COLO668 (cell line): ENCODE data around the gene CRK.
A peak's percentile ranks its signal among the peaks of the same experiment; 100 is the strongest.
"Not testable (repeated sequence)": the region's sequence is repeated elsewhere in the genome, so short reads cannot be mapped to it uniquely, and the experiment has no call there.

Experiments used
- DNase-seq: peaks from one replicate; lab custom pipeline; 2025; ENCODE audit not compliant: unreplicated experiment; lab: John Stamatoyannopoulos, UW

The CRK gene

GRCh38 chr17:1467898-1468492, 12.0 kb upstream of the CRK start:
- no peak for DNase-seq

GRCh38 chr17:1467258-1467657, 11.2 kb upstream of the CRK start:
- no peak for DNase-seq

- DNase-seq: no peak
Observed at GRCh38 chr17:1464186-1464585, 8.2 kb upstream of the CRK start.

DNA sequence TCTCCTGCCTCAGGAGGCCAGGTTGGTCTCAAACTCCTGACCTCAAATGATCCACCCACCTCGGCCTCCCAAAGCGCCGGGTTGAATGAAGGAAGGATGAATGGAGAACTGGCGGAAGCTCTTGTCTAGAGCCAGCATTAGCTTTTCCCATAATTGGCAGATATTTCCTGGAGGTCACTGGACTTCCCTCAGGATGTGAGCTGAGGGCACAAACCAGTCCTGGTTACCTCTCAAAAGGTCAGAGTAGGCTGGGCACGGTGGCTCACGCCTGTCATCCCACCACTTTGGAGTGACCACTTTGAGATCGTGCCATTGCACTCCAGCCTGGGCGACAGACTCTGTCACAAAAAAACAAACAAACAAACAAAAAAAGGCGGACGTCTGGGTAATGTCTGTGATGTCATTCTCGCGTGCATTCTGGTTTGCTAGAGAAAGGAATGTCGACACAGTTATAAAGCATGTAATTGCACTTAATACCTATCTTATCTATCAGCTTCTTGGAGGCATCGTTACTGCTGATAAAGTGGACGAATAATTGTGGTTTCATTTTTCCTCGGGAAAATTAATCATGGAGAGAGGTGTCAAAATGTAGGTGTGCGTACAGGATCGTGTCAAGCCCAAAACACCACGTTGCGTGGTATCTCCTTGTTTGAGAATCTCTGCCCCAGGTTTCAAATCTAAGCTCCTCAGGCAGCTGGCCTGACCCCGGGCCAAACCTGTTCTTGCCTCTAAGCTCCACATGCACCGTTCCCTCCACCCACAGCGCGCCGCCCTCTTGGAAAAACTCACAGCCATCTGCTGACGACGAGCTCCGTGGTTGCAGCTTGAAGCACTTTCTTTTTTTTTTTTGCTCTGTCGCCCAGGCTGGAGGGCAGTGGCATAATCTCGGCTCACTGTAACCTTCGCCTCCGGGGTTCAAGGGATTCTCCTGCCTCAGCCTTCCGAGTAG, 6.4 kb upstream of the CRK start:
- DNase-seq: no peak

DNA sequence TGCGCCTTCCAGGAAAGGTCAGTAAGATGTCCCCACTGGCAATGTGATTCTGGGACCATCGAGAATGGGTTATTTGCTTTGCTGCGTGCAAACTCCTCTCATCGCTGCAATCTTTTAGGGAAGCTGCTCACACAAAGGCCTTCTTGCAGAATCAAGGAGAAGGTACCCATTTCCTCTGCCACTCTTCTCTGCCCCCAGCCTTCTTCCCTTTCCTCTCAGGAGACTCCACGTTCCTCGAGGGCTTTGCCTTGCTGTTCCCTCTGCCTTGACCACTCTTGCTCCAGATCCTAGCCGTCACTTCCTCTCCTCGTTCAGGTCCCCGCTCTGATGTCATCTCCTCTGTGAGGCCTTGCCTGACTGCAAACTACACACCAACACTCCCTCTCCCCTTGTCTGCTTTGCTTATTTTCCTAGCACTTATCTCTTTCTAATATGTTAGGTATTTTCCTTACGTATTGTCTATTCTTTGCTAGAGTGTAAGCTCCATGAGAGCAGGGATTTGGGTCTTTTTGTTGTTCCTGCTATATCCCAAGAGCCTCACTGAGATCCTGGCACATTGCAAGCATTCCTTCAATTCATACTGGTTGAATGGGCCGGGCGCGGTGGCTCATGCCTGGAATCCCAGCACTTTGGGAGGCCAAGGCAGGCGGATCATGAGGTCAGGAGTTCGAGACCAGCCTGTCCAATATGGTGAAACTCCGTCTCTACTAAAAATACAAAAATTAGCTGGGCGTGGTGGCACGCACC, 5.3 kb upstream of the CRK start:
- DNase-seq: no peak

GRCh38 chr17:1460233-1460632, 4.2 kb upstream of the CRK start:
- peak; percentile 25 for DNase-seq

DNA sequence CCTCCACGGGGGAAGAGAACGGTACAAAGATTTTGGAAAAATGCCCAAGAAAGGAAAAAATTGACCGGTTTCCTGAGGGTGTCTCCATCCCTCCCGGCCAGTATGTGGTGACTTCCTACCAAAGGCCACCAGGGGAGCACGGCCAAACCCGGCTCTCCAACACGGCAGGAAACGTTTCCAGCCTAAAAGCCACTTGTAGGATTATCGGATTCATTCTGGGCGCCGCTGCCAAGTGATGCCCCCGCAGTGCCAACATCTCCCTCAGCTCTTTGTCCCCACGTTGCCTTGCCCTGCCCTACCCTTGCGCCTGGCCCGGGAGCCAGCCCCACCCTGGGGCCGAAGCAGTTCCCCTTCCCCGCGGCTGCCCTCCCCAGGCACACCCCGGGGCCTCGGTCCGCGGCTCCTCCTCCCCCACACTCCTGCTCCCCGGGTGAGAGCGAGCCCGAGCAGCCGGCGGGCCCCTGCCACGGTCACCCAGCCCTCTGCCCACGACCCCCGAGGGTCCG, 688 bp downstream of the CRK start:
- peak; percentile 53 for DNase-seq

GRCh38 chr17:1454541-1454940, 1.5 kb downstream of the CRK start:
- no peak for DNase-seq

DNA sequence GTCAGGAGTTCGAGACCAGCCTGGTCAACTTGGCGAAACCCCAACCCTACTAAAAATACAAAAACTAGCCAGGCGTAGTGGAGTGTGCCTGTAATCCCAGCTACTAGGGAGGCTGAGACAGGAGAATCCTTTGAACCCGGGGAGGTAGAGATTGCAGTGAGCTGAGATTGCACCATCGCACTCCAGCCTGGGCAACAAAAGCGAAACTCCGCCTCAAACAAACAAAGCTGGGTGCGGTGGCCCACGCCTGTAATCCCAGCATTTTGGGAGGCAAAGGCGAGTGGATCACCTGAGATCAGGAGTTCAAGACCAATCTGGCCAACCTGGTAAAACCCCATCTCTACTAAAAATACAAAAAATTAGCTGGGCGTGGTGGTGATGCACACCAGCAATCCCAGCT, 2.3 kb downstream of the CRK start:
- not testable (repeated sequence) for DNase-seq

GRCh38 chr17:1452836-1453235, 3.2 kb downstream of the CRK start:
- DNase-seq: no peak

DNA sequence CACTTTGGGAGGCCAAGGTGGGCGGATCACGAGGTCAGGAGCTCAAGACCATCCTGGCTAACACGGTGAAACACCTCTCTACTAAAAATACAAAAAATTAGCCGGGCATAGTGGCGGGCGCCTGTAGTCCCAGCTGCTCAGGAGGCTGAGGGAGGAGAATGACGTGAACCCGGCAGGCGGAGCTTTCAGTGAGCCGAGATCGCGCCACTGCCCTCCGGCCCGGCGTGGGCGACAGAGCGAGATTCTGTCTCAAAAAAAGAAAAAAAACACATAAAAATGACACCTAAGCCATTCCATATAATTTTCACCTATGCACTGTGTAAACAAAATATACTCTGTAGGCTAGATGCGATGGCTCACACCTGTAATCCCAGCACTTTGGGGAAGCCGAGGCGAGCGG, 5.8 kb downstream of the CRK start:
- DNase-seq: not testable (repeated sequence)

DNA sequence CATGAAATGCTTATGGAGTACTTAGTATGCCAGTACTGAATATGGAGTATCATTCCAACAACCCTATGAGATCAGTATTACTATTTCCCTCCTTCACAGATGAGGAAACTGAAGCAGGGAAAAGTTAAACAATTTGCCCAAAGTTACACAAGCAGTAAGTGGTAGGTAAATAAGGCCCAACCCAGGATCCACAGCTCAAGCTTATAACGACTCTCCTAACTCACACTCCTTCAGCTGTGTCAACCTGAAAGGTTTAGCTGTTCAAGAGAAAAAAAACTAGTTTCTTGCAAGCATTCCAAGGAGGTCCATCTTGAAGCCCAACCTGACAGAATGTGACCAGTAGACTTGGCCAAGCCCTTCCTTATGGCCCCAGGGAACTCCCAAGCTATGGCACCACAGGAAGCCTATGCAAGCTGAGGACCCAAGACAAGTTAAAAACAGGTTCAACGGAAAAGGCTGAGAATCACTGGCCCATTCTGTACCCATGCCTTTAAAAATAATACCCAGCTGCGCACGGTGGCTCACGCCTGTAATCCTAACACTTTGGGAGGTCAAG, 6.5 kb downstream of the CRK start:
- no peak for DNase-seq

DNA sequence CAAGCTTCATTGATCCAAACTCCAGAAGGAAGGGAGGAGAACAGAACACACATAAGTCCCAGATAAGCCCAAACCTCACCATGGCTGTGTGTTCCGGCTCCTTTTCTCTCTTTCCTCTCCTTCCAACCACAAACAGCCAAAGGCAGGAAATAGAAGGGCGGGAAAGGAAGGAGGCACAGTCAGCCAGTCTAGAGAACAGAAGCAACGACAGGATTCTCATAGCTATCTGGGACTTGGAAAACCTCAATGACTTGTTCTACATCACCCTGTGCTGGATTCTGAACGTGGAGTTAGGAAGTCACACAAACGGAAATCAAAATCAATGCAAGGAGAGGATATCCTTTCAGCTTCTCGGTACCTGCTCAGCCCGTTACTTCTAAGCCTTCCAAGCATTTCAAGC, 9.0 kb downstream of the CRK start:
- DNase-seq: no peak

GRCh38 chr17:1446201-1446600, 9.8 kb downstream of the CRK start:
- DNase-seq: no peak

- DNase-seq: not testable (repeated sequence)
Observed at GRCh38 chr17:1445695-1446094, 10.3 kb downstream of the CRK start.

DNA sequence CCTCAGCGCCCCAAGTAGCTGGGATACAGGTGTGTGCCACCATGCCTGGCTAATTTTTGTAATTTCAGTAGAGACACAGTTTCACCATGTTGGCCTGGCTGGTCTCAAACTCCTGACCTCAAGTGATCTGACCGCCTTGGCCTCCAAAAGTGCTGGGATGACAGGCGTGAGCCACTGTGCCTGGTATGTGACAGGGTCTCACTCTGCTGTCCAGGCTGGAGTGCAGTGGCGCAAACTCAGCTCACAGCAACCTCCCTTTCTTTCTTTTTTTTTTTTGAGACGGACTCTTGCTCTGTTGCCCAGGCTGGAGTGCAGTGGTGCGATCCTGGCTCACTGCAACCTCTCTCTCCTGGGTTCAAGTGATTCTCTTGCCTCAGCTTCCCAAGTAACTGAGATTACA, 13.3 kb downstream of the CRK start:
- not testable (repeated sequence) for DNase-seq

- DNase-seq: no peak
Observed at GRCh38 chr17:1442187-1442586, 13.8 kb downstream of the CRK start.

- DNase-seq: no peak
Observed at GRCh38 chr17:1440921-1441320, 15.1 kb downstream of the CRK start.

- no peak for DNase-seq
Observed at GRCh38 chr17:1438593-1439083, 17.4 kb downstream of the CRK start.

GRCh38 chr17:1435326-1435725, 20.7 kb downstream of the CRK start:
- DNase-seq: no peak

DNA sequence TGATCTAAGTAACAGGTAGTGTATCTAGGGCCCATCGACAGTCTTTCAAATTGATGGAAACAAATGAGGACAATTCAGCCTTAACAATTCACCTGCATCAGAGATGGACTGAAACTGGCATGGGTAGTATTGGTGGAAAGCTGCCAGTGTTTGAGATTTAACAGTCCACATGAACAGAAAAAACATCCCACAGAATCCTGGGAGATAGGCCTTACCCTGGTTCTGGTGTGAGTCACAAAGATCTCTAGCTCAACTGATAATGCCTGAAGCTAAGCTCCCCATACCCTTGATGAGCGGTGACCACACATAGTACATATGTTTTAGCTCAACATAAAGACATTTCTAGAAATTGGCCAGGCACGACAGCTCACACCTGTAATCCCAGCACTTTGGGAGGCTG, 21.9 kb downstream of the CRK start:
- no peak for DNase-seq
